K562 (cell line): ENCODE measurements around the gene SLC10A1.

Source experiments
- ATF2 ChIP-seq: sonication (generic); formaldehyde crosslinking; IDR thresholded peaks from 2 replicates; pipeline ENCODE4 v1.8.1; 2022; ENCODE audit warnings: missing genetic modification reagents
- CTCF ChIP-seq, 3 experiments: IDR thresholded peaks in 2 of 3; conservative IDR thresholded peaks in 1 of 3; 2 replicates each; pipeline ENCODE4 v1.5.1; 2011 to 2012; ENCODE audit warnings: low read length in 3 of 3, mild to moderate bottlenecking in 3 of 3, control low read depth in 2 of 3, improper control_type of control experiment in 1 of 3, inconsistent platforms in 1 of 3, low read depth in 1 of 3, mixed read lengths in 1 of 3, moderate library complexity in 1 of 3; ENCODE audit not compliant: insufficient read depth in 2 of 3
- HNRNPL ChIP-seq: fragments of 200-400 bp; formaldehyde crosslinking; IDR thresholded peaks from 2 replicates; pipeline ENCODE4 v1.6.1; 2017; ENCODE audit warnings: low read depth, mild to moderate bottlenecking, low read length
- KAT8 ChIP-seq: fragments of 450-650 bp; IDR thresholded peaks from 2 replicates; pipeline ENCODE4 v1.6.1; 2016; ENCODE audit warnings: low read depth, mild to moderate bottlenecking
- RCOR1 ChIP-seq, 2 experiments: IDR thresholded peaks; 2 replicates each; pipeline ENCODE4 v1.6.1; 2012; ENCODE audit warnings: low read depth in 2 of 2, low read length in 2 of 2, borderline replicate concordance in 1 of 2, improper control_type of control experiment in 1 of 2
- TAF1 ChIP-seq: IDR thresholded peaks from 2 replicates; pipeline ENCODE4 v1.6.1; 2011; ENCODE audit warnings: mild to moderate bottlenecking, low read length, moderate library complexity; ENCODE audit not compliant: insufficient read depth, control insufficient read depth, severe bottlenecking; ENCODE audit errors: extremely low read depth
- YBX1 ChIP-seq: fragments of 450-650 bp; IDR thresholded peaks from 2 replicates; pipeline ENCODE4 v1.7.1; 2016; ENCODE audit warnings: mild to moderate bottlenecking
- YY1 ChIP-seq, 3 experiments: IDR thresholded peaks; 2 replicates each; pipeline ENCODE4 v1.6.1; 2011; ENCODE audit warnings: low read length in 2 of 3, mild to moderate bottlenecking in 2 of 3, moderate library complexity in 2 of 3, borderline replicate concordance in 1 of 3, control low read depth in 1 of 3, low read depth in 1 of 3; ENCODE audit not compliant: insufficient read depth in 3 of 3, insufficient replicate concordance in 2 of 3, control insufficient read depth in 1 of 3, insufficient read length in 1 of 3; ENCODE audit errors: extremely low read depth in 1 of 3
- ZBTB26 ChIP-seq: fragments of 450-650 bp; formaldehyde crosslinking; IDR thresholded peaks from 2 replicates; pipeline ENCODE4 v1.4.0; 2022; ENCODE audit warnings: missing genetic modification characterization
- ZNF431 ChIP-seq: sonication (generic); formaldehyde crosslinking; IDR thresholded peaks from 2 replicates; pipeline ENCODE4 v1.8.0; 2022; ENCODE audit warnings: mild to moderate bottlenecking, missing genetic modification reagents
- ZNF644 ChIP-seq: fragments of 200-800 bp; sonication (Bioruptor generic); IDR thresholded peaks from 2 replicates; pipeline ENCODE4 v1.6.1; 2016; ENCODE audit warnings: low read depth, missing genetic modification characterization, missing compliant biosample characterization
- TF ChIP-seq, protein P1 (sequence below): IDR thresholded peaks from 3 replicates; pipeline ENCODE4 v1.6.1; 2011; ENCODE audit warnings: borderline replicate concordance, mild to moderate bottlenecking; ENCODE audit not compliant: insufficient read length, insufficient read depth
- TF ChIP-seq, protein P2 (sequence below): IDR thresholded peaks from 2 replicates; pipeline ENCODE4 v1.6.1; 2016; ENCODE audit warnings: missing genetic modification characterization, missing compliant biosample characterization

- TF ChIP-seq ATF2 (CRISPR knock-in tag) (no peak), CTCF (IDR thresholded peaks at IDR 0.05 in 2 of 3, conservative IDR thresholded peaks at IDR 0.05 in 1 of 3; ENCODE audit: insufficient read depth in 2 of 3, low read depth in 1 of 3, low read length in 3 of 3) (no peak), ZNF644 (tag) (no peak), RCOR1 (IDR thresholded peaks at IDR 0.05; ENCODE audit: borderline replicate concordance in 1 of 2, low read depth in 2 of 2, low read length in 2 of 2) (no peak), YBX1 (no peak), ZNF431 (no peak), YY1 (IDR thresholded peaks at IDR 0.05; ENCODE audit: borderline replicate concordance in 1 of 3, control insufficient read depth in 1 of 3, extremely low read depth in 1 of 3, insufficient read depth in 3 of 3, insufficient read length in 1 of 3, insufficient replicate concordance in 2 of 3, low read depth in 1 of 3, low read length in 2 of 3) (no peak), KAT8 (no peak), HNRNPL (no peak), TAF1 (no peak), ZBTB26 (no peak)
- TF ChIP-seq, protein P1, sequence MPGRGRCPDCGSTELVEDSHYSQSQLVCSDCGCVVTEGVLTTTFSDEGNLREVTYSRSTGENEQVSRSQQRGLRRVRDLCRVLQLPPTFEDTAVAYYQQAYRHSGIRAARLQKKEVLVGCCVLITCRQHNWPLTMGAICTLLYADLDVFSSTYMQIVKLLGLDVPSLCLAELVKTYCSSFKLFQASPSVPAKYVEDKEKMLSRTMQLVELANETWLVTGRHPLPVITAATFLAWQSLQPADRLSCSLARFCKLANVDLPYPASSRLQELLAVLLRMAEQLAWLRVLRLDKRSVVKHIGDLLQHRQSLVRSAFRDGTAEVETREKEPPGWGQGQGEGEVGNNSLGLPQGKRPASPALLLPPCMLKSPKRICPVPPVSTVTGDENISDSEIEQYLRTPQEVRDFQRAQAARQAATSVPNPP = no peak
- TF ChIP-seq, protein P2, sequence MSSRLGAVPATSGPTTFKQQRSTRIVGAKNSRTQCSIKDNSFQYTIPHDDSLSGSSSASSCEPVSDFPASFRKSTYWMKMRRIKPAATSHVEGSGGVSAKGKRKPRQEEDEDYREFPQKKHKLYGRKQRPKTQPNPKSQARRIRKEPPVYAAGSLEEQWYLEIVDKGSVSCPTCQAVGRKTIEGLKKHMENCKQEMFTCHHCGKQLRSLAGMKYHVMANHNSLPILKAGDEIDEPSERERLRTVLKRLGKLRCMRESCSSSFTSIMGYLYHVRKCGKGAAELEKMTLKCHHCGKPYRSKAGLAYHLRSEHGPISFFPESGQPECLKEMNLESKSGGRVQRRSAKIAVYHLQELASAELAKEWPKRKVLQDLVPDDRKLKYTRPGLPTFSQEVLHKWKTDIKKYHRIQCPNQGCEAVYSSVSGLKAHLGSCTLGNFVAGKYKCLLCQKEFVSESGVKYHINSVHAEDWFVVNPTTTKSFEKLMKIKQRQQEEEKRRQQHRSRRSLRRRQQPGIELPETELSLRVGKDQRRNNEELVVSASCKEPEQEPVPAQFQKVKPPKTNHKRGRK = no peak
Observed at GRCh38 chr14:69756298-69756697, 40.7 kb downstream of the SLC10A1 start.
